H9 (cell line): Measurements from ENCODE around the gene BTN3A1. TPM values are rescaled to one million over a fixed set of nuclear protein-coding genes. Genes with fewer than 3 reads are reported as not detected.

Experiments used
- DNase-seq: peaks from one replicate; pipeline ENCODE4 v3.0.0-alpha.2; 2017
- H2AFZ ChIP-seq: one replicate; pipeline ENCODE4 v1.6.1; 2013; ENCODE audit warnings: mild to moderate bottlenecking, low read length, control low read depth, moderate library complexity
- H2AK5ac ChIP-seq: 2 replicates; pipeline ENCODE4 v1.6.1; 2013; ENCODE audit warnings: low read length, control low read depth, mixed read lengths; ENCODE audit not compliant: insufficient read length
- H2BK120ac ChIP-seq: one replicate; pipeline ENCODE4 v1.6.1; 2013; ENCODE audit warnings: low read depth, mild to moderate bottlenecking, low read length, control low read depth, inconsistent platforms; ENCODE audit not compliant: poor library complexity, severe bottlenecking
- H2BK12ac ChIP-seq: 2 replicates; pipeline ENCODE4 v1.6.1; 2013; ENCODE audit warnings: low read length, control low read depth, mixed read lengths, low read depth; ENCODE audit not compliant: insufficient read length
- H2BK15ac ChIP-seq: 2 replicates; pipeline ENCODE4 v1.6.1; 2013; ENCODE audit warnings: low read depth, low read length, control low read depth
- H2BK20ac ChIP-seq: one replicate; pipeline ENCODE4 v1.6.1; 2013; ENCODE audit warnings: low read depth, mild to moderate bottlenecking, low read length, control low read depth, inconsistent platforms; ENCODE audit not compliant: poor library complexity, severe bottlenecking
- H2BK5ac ChIP-seq: 2 replicates; pipeline ENCODE4 v1.6.1; 2013; ENCODE audit warnings: low read length, control low read depth, mixed read lengths; ENCODE audit not compliant: insufficient read length
- H3K14ac ChIP-seq: 2 replicates; pipeline ENCODE4 v1.6.1; 2013; ENCODE audit warnings: low read length, control low read depth; ENCODE audit not compliant: insufficient read depth
- H3K18ac ChIP-seq: 2 replicates; pipeline ENCODE4 v1.6.1; 2013; ENCODE audit warnings: low read depth, mild to moderate bottlenecking, mixed read lengths, low read length, control low read depth; ENCODE audit not compliant: insufficient read length
- H3K23ac ChIP-seq: 2 replicates; pipeline ENCODE4 v1.6.1; 2013; ENCODE audit warnings: low read length, control low read depth, mixed read lengths, low read depth; ENCODE audit not compliant: insufficient read length
- H3K23me2 ChIP-seq: 2 replicates; pipeline ENCODE4 v1.6.1; 2013; ENCODE audit warnings: low read depth, mild to moderate bottlenecking, mixed read lengths, low read length, control low read depth; ENCODE audit not compliant: insufficient read length, poor library complexity, severe bottlenecking
- H3K27ac ChIP-seq: 2 replicates; pipeline ENCODE4 v1.5.1; 2013; ENCODE audit warnings: low read length, control low read depth, mixed read lengths, low read depth; ENCODE audit not compliant: insufficient read length
- H3K27me3 ChIP-seq: 2 replicates; pipeline ENCODE4 v1.6.1; 2013; ENCODE audit warnings: low read length, control low read depth, inconsistent platforms; ENCODE audit not compliant: insufficient read depth
- H3K4ac ChIP-seq: 2 replicates; pipeline ENCODE4 v1.6.1; 2013; ENCODE audit warnings: low read depth, mild to moderate bottlenecking, control low read depth, inconsistent platforms, low read length, moderate library complexity
- H3K4me1 ChIP-seq: 2 replicates; pipeline ENCODE4 v1.6.1; 2013; ENCODE audit warnings: low read length, control low read depth, inconsistent platforms; ENCODE audit not compliant: insufficient read depth
- H3K4me2 ChIP-seq: 2 replicates; pipeline ENCODE4 v1.6.1; 2013; ENCODE audit warnings: low read length, control low read depth, mixed read lengths; ENCODE audit not compliant: insufficient read length, insufficient read depth
- H3K56ac ChIP-seq: 2 replicates; pipeline ENCODE4 v1.6.1; 2013; ENCODE audit warnings: low read depth, mild to moderate bottlenecking, mixed read lengths, low read length, control low read depth; ENCODE audit not compliant: insufficient read length
- H3K79me1 ChIP-seq: 2 replicates; pipeline ENCODE4 v1.6.1; 2013; ENCODE audit warnings: low read depth, mild to moderate bottlenecking, moderate library complexity, low read length, control low read depth, inconsistent platforms; ENCODE audit not compliant: insufficient read depth, poor library complexity, severe bottlenecking
- H3K79me2 ChIP-seq: 2 replicates; pipeline ENCODE4 v1.6.1; 2013; ENCODE audit warnings: low read length, control low read depth, inconsistent platforms; ENCODE audit not compliant: insufficient read depth
- H3K9ac ChIP-seq: 2 replicates; pipeline ENCODE4 v1.6.1; 2013; ENCODE audit warnings: low read length, control low read depth, mixed read lengths; ENCODE audit not compliant: insufficient read length; ENCODE audit errors: extremely low read depth
- H3K9me3 ChIP-seq: one replicate; pipeline ENCODE4 v1.6.1; 2013; ENCODE audit warnings: low read depth, low read length, inconsistent platforms; ENCODE audit not compliant: control insufficient read depth
- H3T11ph ChIP-seq: one replicate; pipeline ENCODE4 v1.6.1; 2013; ENCODE audit warnings: mild to moderate bottlenecking, low read length, control low read depth, inconsistent platforms
- H4K20me1 ChIP-seq: one replicate; pipeline ENCODE4 v1.6.1; 2013; ENCODE audit not compliant: control insufficient read depth, insufficient read length, insufficient read depth
- H4K5ac ChIP-seq: 2 replicates; pipeline ENCODE4 v1.6.1; 2013; ENCODE audit warnings: low read depth, mild to moderate bottlenecking, mixed read lengths, low read length, control low read depth; ENCODE audit not compliant: insufficient read length
- H4K8ac ChIP-seq: replicated peaks from 2 replicates; pipeline ENCODE4 v1.6.1; 2013; ENCODE audit warnings: low read length, control low read depth, mixed read lengths, low read depth; ENCODE audit not compliant: insufficient read length
- H4K91ac ChIP-seq: 2 replicates; pipeline ENCODE4 v1.6.1; 2013; ENCODE audit warnings: low read depth, mild to moderate bottlenecking, moderate library complexity, mixed read lengths, low read length, control low read depth; ENCODE audit not compliant: insufficient read length
- H3K27ac Mint-ChIP-seq, 3 experiments: 2 replicates in 2 of 3; 3 replicates in 1 of 3; pipeline ENCODE4 v1.8.0; 2020 to 2021; ENCODE audit warnings: mixed read lengths in 3 of 3, mild to moderate bottlenecking in 1 of 3, moderate library complexity in 1 of 3
- H3K27me3 Mint-ChIP-seq: 2 replicates; pipeline ENCODE4 v1.8.0; 2021; ENCODE audit warnings: low read depth, mild to moderate bottlenecking, moderate library complexity, mixed read lengths
- H3K36me3 Mint-ChIP-seq, 3 experiments: 2 replicates in 2 of 3; 3 replicates in 1 of 3; pipeline ENCODE4 v1.8.0; 2020 to 2021; ENCODE audit warnings: low read depth in 3 of 3, mixed read lengths in 3 of 3; ENCODE audit not compliant: insufficient read depth in 1 of 3
- H3K4me1 Mint-ChIP-seq, 2 experiments: 2 replicates each; pipeline ENCODE4 v1.8.0; 2020; ENCODE audit warnings: mixed read lengths in 2 of 2
- H3K4me3 Mint-ChIP-seq, 2 experiments: 2 replicates in 1 of 2; 3 replicates in 1 of 2; pipeline ENCODE4 v1.8.0; 2020 to 2021; ENCODE audit warnings: mild to moderate bottlenecking in 2 of 2, mixed read lengths in 2 of 2, moderate library complexity in 1 of 2
- H3K9me3 Mint-ChIP-seq, 2 experiments: 2 replicates in 1 of 2; 3 replicates in 1 of 2; pipeline ENCODE4 v1.8.0; 2020; ENCODE audit warnings: mild to moderate bottlenecking in 2 of 2, mixed read lengths in 2 of 2, moderate library complexity in 1 of 2
- CTCF ChIP-seq: fragments of 200-600 bp; sonication (generic); conservative IDR thresholded peaks from 3 replicates; pipeline ENCODE4 v1.8.0; 2021; ENCODE audit warnings: antibody characterized with exemption, mild to moderate bottlenecking
- WGBS: extraction: QIAGEN DNeasy Blood & Tissue Kit; methylation state at CpG from one replicate; pipeline ENCODE4 v1.1.7; 2013; ENCODE audit warnings: missing lambda C conversion rate, low lambda C conversion rate, mixed read lengths; ENCODE audit not compliant: insufficient read length; ENCODE audit errors: extremely low coverage; 5-methylcytosine and 5-hydroxymethylcytosine counted together
- total RNA-seq: library from RNA; stranded (reverse); gene quantifications from 2 replicates; pipeline ENCODE4 v1.2.1, GENCODE V29; 2021

The BTN3A1 gene
- total RNA-seq, 1 experiment from 2014 or later = 2.5 TPM

- TF ChIP-seq CTCF = no peak
- H2AFZ ChIP-seq = no peak overlapping the region
- H3K4ac ChIP-seq = no peak overlapping the region
- H4K91ac ChIP-seq = no peak overlapping the region
- H3K23ac ChIP-seq = no peak overlapping the region
- no peaks in the 10 kb centered on the region for H3K79me2 ChIP-seq
- no peak overlapping the region for H2BK15ac ChIP-seq
- no peak overlapping the region for H3K14ac ChIP-seq
- peaks cover 3% of the 10 kb centered on the region; the same call in 1 of the 2 replicates for H3K4me1 ChIP-seq
- no peak overlapping the region for H3K27ac ChIP-seq
- DNase-seq = no peak
- H2AK5ac ChIP-seq = no peak overlapping the region
- Mint-ChIP-seq H3K4me1 (peaks cover 3 to 8% of the 10 kb centered on the region in 2 experiments), H3K27me3 (no peaks in the 10 kb centered on the region), H3K27ac (no peak overlapping the region), H3K9me3 (no peaks in the 10 kb centered on the region), H3K36me3 (no peaks in the 10 kb centered on the region), H3K4me3 (no peak overlapping the region)
- no peaks in the 10 kb centered on the region for H3K27me3 ChIP-seq
- H3K9ac ChIP-seq = no peak overlapping the region
- no CpG with 5 or more reads among the region's 5 CpGs for WGBS
- no peak overlapping the region for H3T11ph ChIP-seq
- H3K9me3 ChIP-seq = no peaks in the 10 kb centered on the region
- H3K56ac ChIP-seq = no peak overlapping the region
- no peak overlapping the region for H3K4me2 ChIP-seq
- no peak overlapping the region for H2BK5ac ChIP-seq
- H3K79me1 ChIP-seq = no peaks in the 10 kb centered on the region
- H4K20me1 ChIP-seq = no peaks in the 10 kb centered on the region
- H2BK120ac ChIP-seq = no peak overlapping the region
- no peak overlapping the region for H4K8ac ChIP-seq
- no peak overlapping the region for H2BK12ac ChIP-seq
- no peak overlapping the region for H4K5ac ChIP-seq
- no peak overlapping the region for H3K18ac ChIP-seq
- no peaks in the 10 kb centered on the region for H3K23me2 ChIP-seq
- H2BK20ac ChIP-seq = no peak overlapping the region
Observed at GRCh38 chr6:26359765-26360164, 42.3 kb upstream of the BTN3A1 start.
